Measurements from ENCODE around the gene CR1.
"Not testable (repeated sequence)": the region's sequence is repeated elsewhere in the genome, so short reads cannot be mapped to it uniquely, and the experiment has no call there.

GRCh38 chr1:207635569-207636186, 139.7 kb downstream of the CR1 start:
- TF ChIP-seq, protein P1, sequence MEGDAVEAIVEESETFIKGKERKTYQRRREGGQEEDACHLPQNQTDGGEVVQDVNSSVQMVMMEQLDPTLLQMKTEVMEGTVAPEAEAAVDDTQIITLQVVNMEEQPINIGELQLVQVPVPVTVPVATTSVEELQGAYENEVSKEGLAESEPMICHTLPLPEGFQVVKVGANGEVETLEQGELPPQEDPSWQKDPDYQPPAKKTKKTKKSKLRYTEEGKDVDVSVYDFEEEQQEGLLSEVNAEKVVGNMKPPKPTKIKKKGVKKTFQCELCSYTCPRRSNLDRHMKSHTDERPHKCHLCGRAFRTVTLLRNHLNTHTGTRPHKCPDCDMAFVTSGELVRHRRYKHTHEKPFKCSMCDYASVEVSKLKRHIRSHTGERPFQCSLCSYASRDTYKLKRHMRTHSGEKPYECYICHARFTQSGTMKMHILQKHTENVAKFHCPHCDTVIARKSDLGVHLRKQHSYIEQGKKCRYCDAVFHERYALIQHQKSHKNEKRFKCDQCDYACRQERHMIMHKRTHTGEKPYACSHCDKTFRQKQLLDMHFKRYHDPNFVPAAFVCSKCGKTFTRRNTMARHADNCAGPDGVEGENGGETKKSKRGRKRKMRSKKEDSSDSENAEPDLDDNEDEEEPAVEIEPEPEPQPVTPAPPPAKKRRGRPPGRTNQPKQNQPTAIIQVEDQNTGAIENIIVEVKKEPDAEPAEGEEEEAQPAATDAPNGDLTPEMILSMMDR (IDR thresholded peaks at IDR 0.05): not testable (repeated sequence)
- not testable (repeated sequence) for TF ChIP-seq POLR2A (IDR thresholded peaks at IDR 0.05)

Data from body of pancreas (tissue), 4 donors.